Fibroblast of villous mesenchyme (primary cell): Measurements from ENCODE around the gene NAT16. TPM values are rescaled to one million over a fixed set of nuclear protein-coding genes. Genes with fewer than 3 reads are reported as not detected.
A peak's percentile ranks its signal among the peaks of the same experiment; 100 is the strongest.

Source experiments
- DNase-seq: peaks from one replicate; pipeline ENCODE4 v3.0.0-alpha.2; 2010; ENCODE audit warnings: low read depth
- H3K4me3 ChIP-seq: 2 replicates; pipeline ENCODE4 v1.5.1; 2011; ENCODE audit warnings: low read depth, mild to moderate bottlenecking, low read length
- total RNA-seq: library from RNA; depleted of rRNA; stranded (reverse); fragments of >200 nt; gene quantifications from 2 replicates; pipeline ENCODE4 v1.2.3, GENCODE V29; 2012
- TF ChIP-seq, protein P1 (sequence below): IDR thresholded peaks from 2 replicates; pipeline ENCODE4 v1.5.1; 2012; ENCODE audit warnings: low read depth, mild to moderate bottlenecking, low read length; ENCODE audit not compliant: insufficient read depth

The NAT16 gene
- total RNA-seq, 1 donor: not detected

DNA sequence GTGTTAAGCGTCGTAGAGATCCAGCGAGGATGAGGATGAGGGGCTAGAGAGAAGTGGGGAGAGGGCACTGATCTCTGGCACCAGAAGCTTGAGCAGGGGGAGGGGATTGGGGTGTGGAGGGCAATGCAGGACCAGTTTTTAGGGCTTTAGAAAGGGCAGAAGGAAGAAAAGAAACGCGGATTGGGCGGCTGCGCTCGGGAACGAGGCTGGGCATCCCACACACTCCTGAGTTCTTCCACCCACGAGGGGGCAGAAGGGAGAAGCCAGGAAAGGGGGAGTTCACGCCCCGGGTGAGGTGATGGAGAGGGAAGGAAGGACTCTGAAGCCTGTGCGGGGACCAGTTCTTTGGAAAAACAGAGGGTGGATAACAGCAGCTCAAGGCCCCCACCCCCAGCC is 8.7 kb downstream of the NAT16 start:
- no peak for DNase-seq
- TF ChIP-seq, protein P1, sequence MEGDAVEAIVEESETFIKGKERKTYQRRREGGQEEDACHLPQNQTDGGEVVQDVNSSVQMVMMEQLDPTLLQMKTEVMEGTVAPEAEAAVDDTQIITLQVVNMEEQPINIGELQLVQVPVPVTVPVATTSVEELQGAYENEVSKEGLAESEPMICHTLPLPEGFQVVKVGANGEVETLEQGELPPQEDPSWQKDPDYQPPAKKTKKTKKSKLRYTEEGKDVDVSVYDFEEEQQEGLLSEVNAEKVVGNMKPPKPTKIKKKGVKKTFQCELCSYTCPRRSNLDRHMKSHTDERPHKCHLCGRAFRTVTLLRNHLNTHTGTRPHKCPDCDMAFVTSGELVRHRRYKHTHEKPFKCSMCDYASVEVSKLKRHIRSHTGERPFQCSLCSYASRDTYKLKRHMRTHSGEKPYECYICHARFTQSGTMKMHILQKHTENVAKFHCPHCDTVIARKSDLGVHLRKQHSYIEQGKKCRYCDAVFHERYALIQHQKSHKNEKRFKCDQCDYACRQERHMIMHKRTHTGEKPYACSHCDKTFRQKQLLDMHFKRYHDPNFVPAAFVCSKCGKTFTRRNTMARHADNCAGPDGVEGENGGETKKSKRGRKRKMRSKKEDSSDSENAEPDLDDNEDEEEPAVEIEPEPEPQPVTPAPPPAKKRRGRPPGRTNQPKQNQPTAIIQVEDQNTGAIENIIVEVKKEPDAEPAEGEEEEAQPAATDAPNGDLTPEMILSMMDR: peak; percentile 43

DNA sequence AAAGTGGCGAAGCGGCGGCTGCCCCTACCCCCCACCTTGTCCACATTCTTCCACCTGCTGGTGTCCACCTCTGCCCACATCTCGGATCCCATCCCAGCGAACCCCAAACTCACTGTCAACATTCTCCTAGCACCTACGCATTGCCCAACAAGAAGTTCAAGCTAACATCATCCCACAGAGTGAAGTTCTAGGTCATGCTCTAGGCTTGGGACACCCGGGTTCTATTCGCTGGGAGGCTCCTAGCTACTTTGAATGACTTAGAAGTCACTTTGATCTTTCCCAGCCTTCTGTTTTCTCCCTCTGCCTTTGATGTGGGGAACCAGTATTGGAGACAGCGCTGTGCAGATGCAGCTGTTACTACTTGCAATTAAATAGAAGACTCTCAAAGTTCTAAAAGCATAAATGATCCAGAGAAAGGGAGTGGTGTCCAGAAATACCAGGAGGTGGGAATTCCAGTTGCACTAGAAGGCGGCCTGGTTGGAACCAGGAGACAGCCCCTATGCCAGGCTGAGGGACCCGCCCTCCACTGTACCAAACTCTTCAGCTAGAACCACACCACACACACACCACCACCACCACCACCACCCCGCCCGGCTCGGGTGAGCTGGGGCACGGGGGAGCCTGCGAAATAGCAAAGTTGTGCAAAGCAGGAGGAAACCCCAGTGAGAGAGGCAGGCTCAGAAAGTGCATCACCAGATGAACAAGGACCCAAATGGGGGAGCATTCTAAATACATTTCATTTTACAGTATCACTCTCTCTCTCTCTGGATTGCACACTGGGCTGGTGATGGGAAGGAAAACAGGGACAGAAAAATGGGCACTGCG is 9.3 kb downstream of the NAT16 start:
- H3K4me3 ChIP-seq: no peak overlapping the region
- TF ChIP-seq, protein P1: no peak
- DNase-seq: no peak

More for the DNA sequence above, 8.7 kb downstream of the NAT16 start:
- H3K4me3 ChIP-seq: no peak overlapping the region

DNA sequence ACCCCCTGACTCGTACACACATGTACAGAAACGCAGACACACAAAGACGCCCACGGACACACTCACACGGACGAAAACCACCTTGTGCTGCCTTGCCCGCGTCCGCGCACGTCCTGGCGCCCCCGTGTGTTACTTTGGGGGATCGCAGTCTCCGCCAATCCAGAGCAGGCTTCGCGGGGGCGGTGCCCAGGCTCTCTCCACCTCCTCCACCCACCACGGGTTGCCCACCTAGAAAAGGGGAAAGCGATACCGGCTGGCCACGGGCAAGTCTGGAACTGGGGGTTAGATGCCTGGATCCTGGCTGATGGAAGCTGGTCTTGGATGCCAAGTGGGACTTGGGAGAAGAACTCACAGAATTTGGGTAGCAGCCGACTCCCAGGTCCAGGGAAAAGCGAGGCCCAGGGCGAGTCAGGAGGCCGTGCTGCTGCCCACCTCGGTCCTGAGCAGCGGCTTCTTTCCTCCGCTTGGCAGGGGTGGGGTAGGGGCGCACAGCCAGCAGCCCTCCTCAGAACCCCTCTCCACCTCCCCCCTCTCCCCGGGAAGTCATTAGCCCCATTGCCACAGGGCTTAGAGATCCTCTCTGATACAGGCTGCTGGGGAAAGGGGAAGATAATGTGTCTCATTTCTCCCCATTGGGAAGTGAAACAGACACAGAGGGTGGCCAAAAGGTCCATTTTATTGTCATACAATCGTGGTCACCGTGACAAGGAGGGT is 10.1 kb downstream of the NAT16 start:
- TF ChIP-seq, protein P1: peak; percentile 95
- H3K4me3 ChIP-seq: no peak overlapping the region
- peak; percentile 54 for DNase-seq

DNA sequence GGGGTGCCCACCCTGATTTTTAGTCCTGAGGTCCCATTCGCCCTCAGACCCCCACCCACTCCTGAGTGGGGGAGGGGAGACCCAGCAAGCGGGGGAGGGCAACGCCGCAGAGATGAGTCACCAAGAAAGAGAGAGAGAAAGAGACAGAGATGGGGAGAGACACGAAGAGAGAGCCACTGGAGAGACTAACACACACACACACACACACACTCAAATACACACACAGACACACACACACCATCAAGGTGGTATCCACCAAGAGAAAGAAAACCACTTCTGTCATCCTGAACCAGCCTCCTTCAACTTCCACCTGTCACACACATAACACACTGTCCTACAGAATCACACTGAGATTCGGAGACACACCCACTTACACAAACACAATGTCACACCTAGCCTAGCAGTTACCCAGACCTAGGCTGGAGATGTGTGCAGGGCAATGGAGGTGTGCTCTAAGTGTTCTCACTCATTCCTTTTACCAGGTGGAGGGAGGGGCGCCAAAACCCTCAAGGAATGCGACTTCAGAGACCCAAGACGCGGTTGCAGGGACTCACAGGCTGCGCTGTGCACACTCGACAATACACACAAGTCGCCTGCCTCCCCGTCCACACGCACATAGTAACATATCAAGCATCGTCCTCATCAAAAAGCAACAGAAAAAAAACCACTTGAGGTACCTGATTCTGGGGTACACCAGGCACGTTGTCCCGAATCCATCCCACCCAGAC is 10.8 kb downstream of the NAT16 start:
- TF ChIP-seq, protein P1: no peak
- DNase-seq: no peak

DNA sequence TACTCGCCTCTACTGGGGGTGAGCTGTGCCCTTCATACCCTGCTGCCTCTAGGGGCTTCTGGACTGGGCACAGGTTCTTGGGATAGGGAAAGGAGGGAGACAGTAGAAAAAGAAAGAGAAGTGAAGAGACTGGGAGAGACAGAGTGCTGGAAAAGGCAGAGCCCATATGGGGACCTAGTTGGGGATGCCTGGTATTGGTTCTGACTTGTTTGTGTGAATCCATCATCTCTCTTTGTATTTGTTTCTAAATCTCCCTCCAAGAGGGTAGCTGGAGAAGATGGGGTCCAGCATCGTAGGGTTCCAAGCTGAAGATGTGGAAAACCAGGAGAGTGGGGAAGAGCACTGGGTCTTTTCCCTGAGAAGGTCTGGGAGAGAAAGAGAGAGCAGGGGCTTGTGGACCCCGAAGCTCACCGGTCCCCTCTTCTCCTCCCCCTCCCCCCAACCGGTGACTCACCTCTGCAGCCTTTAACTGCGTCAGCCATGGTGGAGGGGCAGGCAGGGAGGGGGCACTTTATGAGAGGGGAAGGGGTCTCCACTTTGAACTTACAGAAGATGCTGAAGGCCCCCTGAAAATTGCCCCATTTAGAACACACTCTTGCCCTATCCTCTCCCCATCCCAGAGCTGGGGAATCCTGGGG is 11.6 kb downstream of the NAT16 start:
- no peak for DNase-seq
- TF ChIP-seq, protein P1: no peak
- H3K4me3 ChIP-seq: no peak overlapping the region

More for the DNA sequence above, 10.8 kb downstream of the NAT16 start:
- H3K4me3 ChIP-seq: no peak overlapping the region

DNA sequence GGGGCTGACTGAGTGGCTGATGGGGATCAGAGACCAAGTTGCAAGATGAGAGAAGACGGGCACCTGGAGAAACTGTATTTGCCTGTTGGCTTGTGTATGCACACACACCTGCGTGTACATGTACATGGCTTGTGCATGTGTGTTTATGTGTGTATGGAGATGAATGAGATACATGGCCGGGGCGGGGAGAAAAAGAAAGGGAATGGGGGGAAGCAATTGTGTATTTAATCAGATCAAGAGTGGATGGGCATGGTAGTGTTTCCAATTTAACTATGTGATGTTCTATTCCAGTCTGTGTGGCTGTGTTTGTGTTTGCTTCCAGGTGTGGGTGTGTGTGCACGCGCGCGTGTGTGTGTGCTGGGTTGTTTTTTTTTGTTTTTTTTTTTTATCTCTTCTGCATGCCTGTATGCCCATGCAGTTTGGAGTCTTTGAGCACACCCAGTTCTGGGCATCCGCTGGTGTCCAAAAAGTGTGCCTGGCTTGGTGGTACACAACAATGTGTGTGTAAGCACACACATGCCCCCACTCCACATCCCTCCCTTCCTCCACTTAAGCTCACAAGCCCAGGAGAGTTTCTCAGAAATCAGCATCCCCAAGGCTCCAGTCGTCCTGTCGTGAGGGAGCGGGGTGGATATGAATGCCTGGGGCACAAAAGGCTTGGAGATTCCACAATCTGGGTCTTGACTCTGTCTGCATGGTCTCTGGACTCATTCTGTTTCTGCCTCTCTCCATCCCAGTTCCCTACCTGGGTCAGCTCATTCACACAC is 12.3 kb downstream of the NAT16 start:
- no peak overlapping the region for H3K4me3 ChIP-seq
- DNase-seq: no peak
- TF ChIP-seq, protein P1: no peak
